Lung (tissue), 12 donors: Measurements from ENCODE around the gene CASQ2. TPM values are rescaled to one million over a fixed set of nuclear protein-coding genes. Genes with fewer than 3 reads are reported as not detected.

Experiments
- ATAC-seq: fragments of 200-7000 bp; cut with Tn5 transposase; one replicate; pipeline ENCODE4 v1.9.1; 2020; ENCODE audit warnings: moderate number of reproducible peaks; ENCODE audit not compliant: insufficient read depth, low FRiP score
- DNase-seq, 3 donors: peaks; one replicate each; pipeline ENCODE4 v3.0.0-alpha.2; 2013 to 2017
- H3K27ac ChIP-seq, 2 donors: one replicate each; pipeline ENCODE4 v1.5.1; 2013; ENCODE audit warnings: mild to moderate bottlenecking in 2 of 2, moderate library complexity in 2 of 2, control low read depth in 1 of 2, inconsistent platforms in 1 of 2, low read depth in 1 of 2, low read length in 1 of 2
- H3K27me3 ChIP-seq, 3 donors: one replicate each; pipeline ENCODE4 v1.5.1; 2013; ENCODE audit warnings: low read length in 2 of 3; ENCODE audit not compliant: control insufficient read depth in 3 of 3, insufficient read depth in 3 of 3
- H3K36me3 ChIP-seq, 4 donors: one replicate each; pipeline ENCODE4 v1.5.1; 2013; ENCODE audit warnings: low read length in 4 of 4, mild to moderate bottlenecking in 1 of 4, moderate library complexity in 1 of 4; ENCODE audit not compliant: control insufficient read depth in 4 of 4, insufficient read depth in 4 of 4
- H3K4me1 ChIP-seq, 5 donors: one replicate each; pipeline ENCODE4 v1.5.1; 2013; ENCODE audit warnings: low read length in 5 of 5, mild to moderate bottlenecking in 2 of 5, moderate library complexity in 1 of 5; ENCODE audit not compliant: control insufficient read depth in 5 of 5, insufficient read depth in 5 of 5
- H3K4me3 ChIP-seq: one replicate; pipeline ENCODE4 v1.5.1; 2013; ENCODE audit warnings: mild to moderate bottlenecking, control low read depth, moderate library complexity
- H3K9ac ChIP-seq, 2 donors: one replicate each; pipeline ENCODE4 v1.5.1; 2013; ENCODE audit warnings: low read length in 2 of 2, control low read depth in 1 of 2; ENCODE audit not compliant: insufficient read depth in 1 of 2
- H3K9me3 ChIP-seq, 4 donors: one replicate each; pipeline ENCODE4 v1.5.1; 2013; ENCODE audit warnings: low read length in 3 of 4, mild to moderate bottlenecking in 1 of 4, moderate library complexity in 1 of 4; ENCODE audit not compliant: control insufficient read depth in 4 of 4, insufficient read depth in 3 of 4
- CTCF ChIP-seq: IDR thresholded peaks from 2 replicates; pipeline ENCODE4 v1.5.1; 2012; ENCODE audit warnings: mild to moderate bottlenecking; ENCODE audit errors: control extremely low read depth, extremely low read depth
- WGBS, 2 donors: extraction: QIAGEN DNeasy Blood & Tissue Kit; methylation state at CpG; one replicate each; pipeline ENCODE4 v1.1.7; 2013; 5-methylcytosine and 5-hydroxymethylcytosine counted together
- polyA plus RNA-seq, 2 donors: library from polyadenylated mRNA; stranded (reverse); fragments of 200-250 nt; gene quantifications; one replicate each; pipeline ENCODE4 v1.2.1, GENCODE V29; 2013
- total RNA-seq, 2 donors: library from RNA; depleted of rRNA in 1 of 2; stranded (reverse); fragments of >200 nt in 1 of 2; gene quantifications; one replicate each; pipeline ENCODE4 v1.2.1, GENCODE V29; 2014 to 2021
- donor health status: control.
- donor health status: control.
- donor health status: Bipolar disorder and iron deficiency.
- donor health status: healthy.
- donor health status: DM: yes; HTN: yes; CAD: no.

The CASQ2 gene
- total and polyA plus RNA-seq, 4 donors, result 0.50 to 3.4 (median 1.4) TPM

GRCh38 chr1:115813727-115814126, 45.2 kb upstream of the CASQ2 start:
- H3K4me1 ChIP-seq, result peaks cover 0 to 11% (median 0%) of the 10 kb centered on the region in 5 donors
- DNase-seq (no peak), ATAC-seq (no peak)
- 98 to 99% methylated on average over 1 of the region's 1 CpG for WGBS, 2 donors
- no peak overlapping the region for H3K4me3 ChIP-seq
- no peak overlapping the region for H3K9ac ChIP-seq
- no peak overlapping the region for H3K27ac ChIP-seq
- H3K36me3 ChIP-seq, result no peaks in the 10 kb centered on the region
- H3K9me3 ChIP-seq, result peaks cover 0 to 1% (median 0%) of the 10 kb centered on the region in 4 donors
- no peak for TF ChIP-seq CTCF
- H3K27me3 ChIP-seq, result no peaks in the 10 kb centered on the region

- H3K9me3 ChIP-seq, result no peaks in the 10 kb centered on the region
- H3K27ac ChIP-seq, result peak overlapping the region in 1 of 2 donors; percentile 68
- H3K4me3 ChIP-seq, result no peak overlapping the region
- no peak for TF ChIP-seq CTCF
- ATAC-seq, result peak; percentile 54
- peaks cover 0 to 11% (median 0%) of the 10 kb centered on the region in 5 donors for H3K4me1 ChIP-seq
- DNase-seq, result peak; percentile 6 to 69 (median 28)
- no peaks in the 10 kb centered on the region for H3K27me3 ChIP-seq
- no peaks in the 10 kb centered on the region for H3K36me3 ChIP-seq
- no peak overlapping the region for H3K9ac ChIP-seq
- 47 to 71% methylated on average over 3 of the region's 3 CpGs for WGBS, 2 donors
Measured at GRCh38 chr1:115811140-115811828, 42.8 kb upstream of the CASQ2 start.

GRCh38 chr1:115810609-115811008, 42.1 kb upstream of the CASQ2 start:
- Histone ChIP-seq H3K9me3 (no peaks in the 10 kb centered on the region), H3K4me1 (peaks cover 0 to 11% (median 0%) of the 10 kb centered on the region in 5 donors), H3K27ac (peak overlapping the region in 1 of 2 donors; percentile 37), H3K9ac (no peak overlapping the region), H3K36me3 (no peaks in the 10 kb centered on the region), H3K27me3 (no peaks in the 10 kb centered on the region), H3K4me3 (no peak overlapping the region)
- no peak for TF ChIP-seq CTCF
- 74 to 90% methylated on average over 2 of the region's 2 CpGs for WGBS, 2 donors
- no peak for DNase-seq
- no peak for ATAC-seq

GRCh38 chr1:115809847-115810246, 41.3 kb upstream of the CASQ2 start:
- WGBS, 2 donors, result 67 to 69% methylated on average over 2 of the region's 2 CpGs
- Histone ChIP-seq H3K4me3 (no peak overlapping the region), H3K27me3 (no peaks in the 10 kb centered on the region), H3K36me3 (no peaks in the 10 kb centered on the region), H3K9me3 (no peaks in the 10 kb centered on the region), H3K9ac (no peak overlapping the region), H3K27ac (no peak overlapping the region), H3K4me1 (peaks cover 0 to 11% (median 0%) of the 10 kb centered on the region in 5 donors)
- ATAC-seq (no peak), DNase-seq (no peak)
- no peak for TF ChIP-seq CTCF
